DMS53 treated with DMSO at 0.1 percent for 48 hours (cell line): ENCODE measurements around the gene RAP2B.
A peak's percentile ranks its signal among the peaks of the same experiment; 100 is the strongest.
"Not testable (repeated sequence)": the region's sequence is repeated elsewhere in the genome, so short reads cannot be mapped to it uniquely, and the experiment has no call there.

Source experiments
- DNase-seq: peaks from one replicate; lab custom pipeline; 2025; ENCODE audit not compliant: unreplicated experiment; lab: John Stamatoyannopoulos, UW

Gene RAP2B

GRCh38 chr3:153161714-153162512, at the start of gene RAP2B:
Gene RAP2B, plus strand, starts transcription at chr3:153162226. Its CDS starts 468 bp downstream, at chr3:153162694.
- DNase-seq, result peak; percentile 45

- DNase-seq, result no peak
Measured at GRCh38 chr3:153113541-153113940, 48.5 kb upstream of the RAP2B start.

GRCh38 chr3:153114270-153114669, 47.8 kb upstream of the RAP2B start:
- not testable (repeated sequence) for DNase-seq

- DNase-seq, result no peak
Measured at GRCh38 chr3:153115326-153115725, 46.7 kb upstream of the RAP2B start.

GRCh38 chr3:153127788-153128187, 34.2 kb upstream of the RAP2B start:
- no peak for DNase-seq

- no peak for DNase-seq
Measured at GRCh38 chr3:153129426-153129825, 32.6 kb upstream of the RAP2B start.

GRCh38 chr3:153129866-153130265, 32.2 kb upstream of the RAP2B start:
- DNase-seq, result no peak

GRCh38 chr3:153130312-153130977, 31.6 kb upstream of the RAP2B start:
- DNase-seq, result no peak

- DNase-seq, result no peak
Measured at GRCh38 chr3:153137626-153138025, 24.4 kb upstream of the RAP2B start.

GRCh38 chr3:153138276-153139210, 23.5 kb upstream of the RAP2B start:
- peak; percentile 65 for DNase-seq

GRCh38 chr3:153142961-153143360, 19.1 kb upstream of the RAP2B start:
- DNase-seq, result no peak

- DNase-seq, result no peak
Measured at GRCh38 chr3:153144071-153144470, 18.0 kb upstream of the RAP2B start.

GRCh38 chr3:153144779-153145178, 17.2 kb upstream of the RAP2B start:
- no peak for DNase-seq

- DNase-seq, result no peak
Measured at GRCh38 chr3:153145454-153145853, 16.6 kb upstream of the RAP2B start.

- DNase-seq, result no peak
Measured at GRCh38 chr3:153146191-153147053, 15.6 kb upstream of the RAP2B start.

GRCh38 chr3:153150991-153151390, 11.0 kb upstream of the RAP2B start:
- no peak for DNase-seq

- not testable (repeated sequence) for DNase-seq
Measured at GRCh38 chr3:153155786-153156185, 6.2 kb upstream of the RAP2B start.

GRCh38 chr3:153158189-153158588, 3.8 kb upstream of the RAP2B start:
- no peak for DNase-seq

GRCh38 chr3:153158961-153159735, 2.9 kb upstream of the RAP2B start:
- DNase-seq, result no peak
